ENCODE data around the gene PSMD11.

- TF ChIP-seq CTCF (IDR thresholded peaks at IDR 0.05) (no peak), POLR2A (IDR thresholded peaks at IDR 0.05) (peak; percentile 45)
These were observed 41.9 kb downstream of the PSMD11 start for GRCh38 chr17:32486111-32486700.

Measured in right lobe of liver (tissue), 4 donors.